GM21526 (cell line): Measurements from ENCODE around the gene MALT1.
A peak's percentile ranks its signal among the peaks of the same experiment; 100 is the strongest.
"Not testable (repeated sequence)": the region's sequence is repeated elsewhere in the genome, so short reads cannot be mapped to it uniquely, and the experiment has no call there.

Source experiments
- ATAC-seq: cut with Tn5 transposase; IDR thresholded peaks from one replicate; pipeline ENCODE4 v1.9.1; 2021; ENCODE audit warnings: moderate library complexity; ENCODE audit not compliant: unreplicated experiment, low FRiP score

Gene MALT1, protein sequence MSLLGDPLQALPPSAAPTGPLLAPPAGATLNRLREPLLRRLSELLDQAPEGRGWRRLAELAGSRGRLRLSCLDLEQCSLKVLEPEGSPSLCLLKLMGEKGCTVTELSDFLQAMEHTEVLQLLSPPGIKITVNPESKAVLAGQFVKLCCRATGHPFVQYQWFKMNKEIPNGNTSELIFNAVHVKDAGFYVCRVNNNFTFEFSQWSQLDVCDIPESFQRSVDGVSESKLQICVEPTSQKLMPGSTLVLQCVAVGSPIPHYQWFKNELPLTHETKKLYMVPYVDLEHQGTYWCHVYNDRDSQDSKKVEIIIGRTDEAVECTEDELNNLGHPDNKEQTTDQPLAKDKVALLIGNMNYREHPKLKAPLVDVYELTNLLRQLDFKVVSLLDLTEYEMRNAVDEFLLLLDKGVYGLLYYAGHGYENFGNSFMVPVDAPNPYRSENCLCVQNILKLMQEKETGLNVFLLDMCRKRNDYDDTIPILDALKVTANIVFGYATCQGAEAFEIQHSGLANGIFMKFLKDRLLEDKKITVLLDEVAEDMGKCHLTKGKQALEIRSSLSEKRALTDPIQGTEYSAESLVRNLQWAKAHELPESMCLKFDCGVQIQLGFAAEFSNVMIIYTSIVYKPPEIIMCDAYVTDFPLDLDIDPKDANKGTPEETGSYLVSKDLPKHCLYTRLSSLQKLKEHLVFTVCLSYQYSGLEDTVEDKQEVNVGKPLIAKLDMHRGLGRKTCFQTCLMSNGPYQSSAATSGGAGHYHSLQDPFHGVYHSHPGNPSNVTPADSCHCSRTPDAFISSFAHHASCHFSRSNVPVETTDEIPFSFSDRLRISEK

DNA sequence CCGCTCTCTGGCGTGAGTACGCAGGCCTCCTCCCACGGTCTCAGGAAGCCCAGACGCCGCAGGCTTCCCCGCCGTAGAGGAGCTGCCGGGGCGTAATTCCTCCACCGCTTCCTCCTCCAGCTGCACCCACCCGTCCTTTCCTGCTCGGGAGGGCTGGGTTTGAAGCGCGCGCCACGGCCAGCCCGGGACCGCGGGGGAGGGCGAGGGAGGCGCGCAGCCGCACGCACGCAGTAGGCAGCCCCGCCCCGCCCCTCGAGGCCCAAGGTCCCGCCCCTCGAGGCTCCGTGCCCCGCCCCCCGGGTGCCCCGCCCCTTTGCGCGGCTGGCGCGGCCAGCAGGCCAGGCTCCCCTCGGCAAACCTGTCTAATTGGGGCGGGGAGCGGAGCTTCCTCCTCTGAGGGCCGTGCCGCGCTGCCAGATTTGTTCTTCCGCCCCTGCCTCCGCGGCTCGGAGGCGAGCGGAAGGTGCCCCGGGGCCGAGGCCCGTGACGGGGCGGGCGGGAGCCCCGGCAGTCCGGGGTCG lies at the start of gene MALT1:
MALT1 (plus strand) TSS at position 355 of the 521 bp plus-strand sequence. CDS start 179 bp downstream, outside the sequence.
- ATAC-seq = peak; percentile 78

DNA sequence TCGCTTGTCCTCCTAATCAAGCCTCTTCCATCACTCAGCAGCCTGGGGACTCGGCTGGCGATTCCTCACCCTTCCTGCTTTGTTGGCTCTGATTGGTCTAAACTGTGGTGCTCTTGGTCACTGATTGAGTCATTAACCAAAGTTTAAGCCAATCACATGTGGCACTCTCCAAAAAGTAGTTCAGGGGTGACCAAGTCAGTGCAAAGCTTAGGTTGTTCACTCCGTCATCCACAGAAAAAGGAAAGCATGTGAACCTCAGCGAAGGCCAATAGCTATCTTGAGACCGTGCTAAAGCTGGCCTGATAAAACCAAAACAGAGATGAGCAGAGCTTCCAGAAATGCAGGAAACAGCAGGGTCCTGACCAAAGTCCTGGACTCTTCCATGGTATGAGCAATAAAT lies 47.3 kb upstream of the MALT1 start:
- no peak for ATAC-seq

DNA sequence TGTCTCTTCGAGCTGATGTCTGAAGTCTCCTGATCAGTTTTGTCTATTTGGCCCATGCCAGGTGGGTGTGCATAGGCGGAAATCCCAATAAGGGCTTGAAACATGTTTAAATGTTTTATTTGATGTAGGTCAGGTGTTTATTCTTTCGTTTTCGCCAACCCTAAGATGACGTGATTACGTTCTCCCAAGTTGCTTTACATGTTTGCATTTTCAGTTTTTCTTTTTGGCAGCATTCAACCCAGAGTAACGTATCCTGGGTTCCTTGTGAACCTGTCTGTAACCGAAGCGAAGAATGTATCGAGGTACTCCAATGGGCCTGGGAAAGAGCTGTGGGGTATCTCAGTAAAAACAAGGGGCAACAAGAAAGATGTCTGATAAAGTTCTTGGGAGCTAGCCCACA lies 45.4 kb upstream of the MALT1 start:
- no peak for ATAC-seq

DNA sequence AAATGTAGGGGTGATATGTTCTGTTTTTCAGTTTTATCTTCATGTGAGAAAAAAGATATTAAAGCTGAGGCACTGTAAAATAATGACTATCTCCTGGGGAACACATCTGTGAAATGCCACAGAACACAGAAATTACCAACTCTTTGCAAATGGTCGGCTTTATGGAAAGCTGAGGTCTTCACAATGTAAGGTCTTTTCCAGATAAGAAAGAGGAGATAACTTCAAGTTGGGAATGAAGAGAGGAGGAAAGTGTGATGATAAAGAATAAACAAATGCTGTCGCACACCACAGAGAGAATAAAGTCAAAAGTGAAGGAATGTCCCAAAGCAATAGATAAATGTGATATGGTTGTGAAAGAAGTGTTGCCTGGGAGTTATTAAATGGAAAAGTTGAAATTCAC lies 41.2 kb upstream of the MALT1 start:
- ATAC-seq = no peak

DNA sequence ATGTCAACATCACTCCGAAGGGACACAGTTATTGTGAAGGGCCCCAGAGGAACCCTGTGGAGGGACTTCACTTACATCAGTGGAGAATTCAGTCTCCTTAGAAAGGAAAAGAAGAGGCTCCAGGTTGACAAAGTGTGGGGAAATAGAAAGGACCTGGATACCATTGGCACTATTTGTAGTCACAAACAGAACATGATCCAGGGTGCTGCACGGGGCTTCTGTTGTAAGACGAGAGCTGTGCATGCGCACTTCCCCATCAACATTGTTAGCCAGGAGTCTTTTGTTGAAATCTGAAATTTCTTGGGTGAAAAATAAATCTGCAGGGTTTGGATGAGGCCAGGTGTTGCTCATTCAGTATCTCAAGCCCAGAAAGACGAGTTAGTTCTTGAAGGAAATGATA lies 40.0 kb upstream of the MALT1 start:
- no peak for ATAC-seq

DNA sequence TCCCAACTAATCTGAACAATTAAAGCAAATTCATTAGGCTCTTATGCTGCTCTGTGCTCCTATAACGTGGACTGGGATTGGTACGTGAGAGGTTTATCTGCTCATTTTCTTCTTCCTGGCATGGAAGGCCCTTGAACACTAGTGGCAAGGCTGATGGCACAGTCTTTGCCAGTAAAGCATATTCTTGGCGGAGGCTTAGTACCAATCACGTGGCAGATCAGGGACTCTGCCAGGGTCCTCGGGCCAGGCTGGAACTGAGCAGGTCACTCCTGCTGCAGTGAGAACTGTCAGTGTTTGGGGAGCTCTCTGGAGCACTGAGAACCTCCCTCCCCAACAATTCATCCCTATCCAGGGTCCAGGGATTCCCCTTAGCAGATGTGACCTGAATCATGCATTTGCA lies 38.7 kb upstream of the MALT1 start:
- no peak for ATAC-seq

DNA sequence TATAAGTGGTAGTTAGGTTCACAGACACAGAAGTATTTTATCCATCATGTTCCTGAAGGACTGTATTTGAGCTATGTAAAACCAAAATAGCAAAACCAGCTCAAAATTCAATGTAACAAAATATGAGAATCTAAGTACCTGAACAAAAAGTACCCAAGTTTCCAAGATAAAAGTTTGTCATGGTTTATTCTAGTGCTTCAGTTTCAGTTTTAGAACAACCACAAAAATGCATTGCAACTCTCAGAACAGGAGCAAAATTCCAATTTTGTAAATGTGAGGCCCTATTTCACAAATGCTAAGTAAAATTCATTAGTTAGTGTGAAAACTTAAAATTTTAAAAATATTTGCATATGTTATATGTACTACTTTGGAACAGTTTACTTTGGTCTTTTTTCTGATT lies 37.4 kb upstream of the MALT1 start:
- ATAC-seq = no peak

DNA sequence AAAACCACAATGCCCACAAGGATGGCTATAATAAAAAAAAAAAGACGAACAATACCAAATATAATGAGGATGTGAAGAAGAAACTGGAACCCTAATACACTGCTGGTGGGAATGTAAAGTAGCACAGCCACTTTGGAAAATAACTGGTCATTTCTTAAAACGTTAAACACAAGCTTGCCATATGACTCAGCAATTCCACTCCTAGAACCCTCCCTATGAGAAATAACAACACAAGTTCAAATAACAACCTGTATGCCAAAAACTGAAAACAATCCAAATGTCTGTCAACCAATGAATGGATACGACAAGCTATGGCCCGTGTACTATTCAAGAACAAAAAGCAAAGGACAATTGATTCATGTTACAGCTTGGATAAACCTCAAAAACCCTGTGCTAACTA lies 35.4 kb upstream of the MALT1 start:
- no peak for ATAC-seq

DNA sequence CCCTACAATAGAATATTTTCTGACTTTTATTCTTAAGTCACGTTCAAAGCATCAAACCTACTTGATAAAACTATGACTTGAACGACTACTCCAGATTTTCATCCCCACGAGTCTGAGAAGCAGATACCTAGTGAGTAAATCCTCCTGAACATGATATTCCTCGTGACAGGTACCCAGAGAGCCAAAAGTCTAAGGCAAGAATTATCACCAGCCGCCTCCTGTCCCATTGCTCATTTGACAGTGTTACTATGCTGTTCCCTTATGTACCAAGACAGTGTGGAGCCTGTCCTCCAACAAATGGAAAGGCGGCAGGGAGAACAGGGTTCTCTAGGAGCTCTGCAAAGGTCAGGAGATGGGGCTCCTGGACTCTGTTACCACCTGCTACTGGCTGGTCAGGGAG lies 34.1 kb upstream of the MALT1 start:
- no peak for ATAC-seq

DNA sequence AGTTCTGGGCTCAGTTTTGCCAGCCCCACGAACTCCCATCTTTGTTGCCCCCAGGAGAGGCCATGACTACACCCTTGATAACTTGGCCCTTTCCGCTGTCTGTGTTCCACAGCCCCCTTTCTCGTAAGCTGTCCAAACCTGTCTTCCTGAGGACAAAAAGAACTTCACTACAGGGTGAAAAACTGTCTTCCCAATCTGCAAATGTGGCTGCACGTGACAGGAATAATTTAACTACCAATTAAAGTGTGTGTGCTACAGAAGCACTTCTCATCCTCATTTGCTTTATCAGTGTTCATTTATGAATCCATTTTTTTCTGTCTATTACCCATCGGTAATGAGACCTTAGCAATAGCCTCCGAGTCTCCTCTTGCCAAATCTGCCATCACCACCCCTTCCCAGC lies 33.3 kb upstream of the MALT1 start:
- ATAC-seq = no peak

DNA sequence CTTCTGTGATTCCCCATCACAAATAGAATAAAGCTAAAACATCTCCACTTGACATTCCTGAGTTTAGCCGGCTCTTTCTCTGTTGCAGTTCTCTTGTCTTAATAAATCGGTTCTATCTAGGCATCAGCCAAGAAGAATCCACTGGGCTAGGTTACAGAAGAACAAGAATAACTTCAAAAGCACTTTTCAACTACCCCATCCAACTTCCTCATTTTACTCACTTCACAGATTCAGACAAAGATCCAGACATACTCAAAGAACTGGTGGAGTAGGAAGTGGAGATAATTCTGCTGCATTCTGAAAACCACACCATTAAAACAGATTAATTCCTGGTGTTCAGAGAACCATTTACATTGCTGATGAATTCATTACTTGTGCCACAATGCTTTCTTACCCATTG lies 32.8 kb upstream of the MALT1 start:
- ATAC-seq = no peak

DNA sequence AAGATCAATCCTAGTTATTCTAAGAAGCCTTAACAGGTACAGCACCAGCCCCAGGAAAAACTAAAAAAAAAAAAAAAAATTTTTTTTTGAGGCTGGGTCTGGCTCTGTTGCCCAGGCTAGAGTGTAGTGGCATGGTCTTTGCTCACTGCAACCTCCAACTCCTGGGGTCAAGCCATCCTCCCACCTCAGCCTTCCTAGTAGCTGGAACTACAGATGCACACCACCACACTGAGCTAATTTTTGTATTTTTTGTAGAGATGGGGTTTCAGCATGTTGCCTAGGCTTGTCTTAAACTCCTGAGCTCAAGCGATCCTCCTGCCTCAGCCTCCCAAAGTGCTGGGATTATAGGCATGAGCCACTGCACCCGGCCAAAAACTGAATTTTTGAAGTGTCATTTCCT lies 32.0 kb upstream of the MALT1 start:
- no peak for ATAC-seq

DNA sequence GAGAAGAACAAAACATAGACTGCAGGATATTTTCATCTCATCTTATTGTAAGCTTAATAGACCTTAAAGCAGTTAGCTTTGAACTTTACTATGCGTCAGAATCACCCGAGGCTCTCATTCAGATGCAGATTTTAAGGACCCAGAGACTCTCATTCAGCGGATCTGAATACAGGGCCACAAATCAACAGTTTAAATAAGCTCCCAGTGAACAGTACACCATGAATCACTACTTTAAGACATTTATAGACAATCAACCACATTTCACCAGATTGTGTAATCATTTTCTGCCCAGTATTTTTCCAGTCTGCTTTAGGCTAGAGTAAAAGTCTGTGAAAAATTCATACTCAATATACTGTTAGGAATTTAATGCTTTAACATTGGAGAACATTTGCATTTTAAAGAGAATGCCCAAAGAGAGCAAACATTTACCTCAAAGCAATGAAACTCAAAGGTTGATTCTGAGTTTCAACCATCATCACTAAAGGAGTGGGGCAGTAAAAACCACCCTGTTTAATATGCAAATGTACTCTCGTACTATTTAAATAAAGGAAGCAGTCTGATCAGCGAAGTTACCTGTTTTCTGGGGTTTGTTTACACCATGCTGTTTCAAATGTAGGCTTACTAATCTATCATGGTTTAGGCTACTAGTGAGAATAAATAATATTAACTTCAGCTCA lies 31.4 kb upstream of the MALT1 start:
- ATAC-seq = no peak

DNA sequence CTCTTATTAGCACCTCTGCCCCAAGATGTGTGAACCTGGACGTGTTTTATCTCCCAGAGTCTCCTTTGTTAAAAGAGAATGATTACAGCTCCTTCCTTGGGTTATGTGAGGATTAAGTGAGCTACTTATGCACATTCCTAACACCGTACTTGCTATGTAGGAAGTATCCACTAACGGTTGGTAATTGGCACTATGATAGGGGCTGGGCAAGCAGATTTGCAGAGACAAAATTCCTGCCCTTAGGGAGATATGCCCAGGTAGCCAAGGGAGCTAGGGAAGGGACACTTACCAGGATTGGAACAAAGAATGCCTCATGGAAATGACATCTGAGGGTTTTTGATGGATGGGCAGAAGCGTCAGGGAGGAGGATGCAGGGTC lies 30.8 kb upstream of the MALT1 start:
- no peak for ATAC-seq

DNA sequence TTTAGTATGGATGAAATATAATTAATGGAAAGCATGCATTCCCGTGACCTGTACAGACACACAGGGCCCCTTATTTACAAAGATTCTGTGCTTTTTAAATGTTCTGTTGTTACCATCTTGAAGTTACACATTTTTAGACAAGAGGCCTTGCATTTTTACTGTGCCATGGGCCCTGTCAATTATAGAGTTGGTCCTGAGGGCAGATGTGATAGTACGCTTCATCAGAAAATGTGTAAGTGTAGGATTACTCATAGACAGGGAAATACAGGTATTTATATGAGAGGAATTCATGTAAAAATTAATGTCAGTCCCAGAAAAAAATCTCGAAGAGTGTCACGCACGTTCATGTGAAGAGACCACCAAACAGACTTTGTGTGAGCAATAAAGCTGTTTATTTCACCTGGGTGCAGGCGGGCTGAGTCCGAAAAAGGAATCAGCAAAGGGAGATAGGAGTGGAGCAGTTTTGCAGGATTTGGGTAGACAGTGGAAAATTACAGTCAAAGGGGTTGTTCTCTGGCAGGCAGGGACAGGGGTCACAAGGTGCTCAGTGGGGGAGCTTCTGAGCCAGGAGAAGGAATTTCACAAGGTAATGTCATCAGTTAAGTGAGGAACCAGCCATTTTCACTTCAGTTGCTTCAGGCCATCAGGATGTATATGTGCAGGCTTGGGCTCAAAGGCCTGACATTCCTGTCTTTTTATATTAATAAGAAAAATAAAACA lies 30.2 kb upstream of the MALT1 start:
- ATAC-seq = no peak

DNA sequence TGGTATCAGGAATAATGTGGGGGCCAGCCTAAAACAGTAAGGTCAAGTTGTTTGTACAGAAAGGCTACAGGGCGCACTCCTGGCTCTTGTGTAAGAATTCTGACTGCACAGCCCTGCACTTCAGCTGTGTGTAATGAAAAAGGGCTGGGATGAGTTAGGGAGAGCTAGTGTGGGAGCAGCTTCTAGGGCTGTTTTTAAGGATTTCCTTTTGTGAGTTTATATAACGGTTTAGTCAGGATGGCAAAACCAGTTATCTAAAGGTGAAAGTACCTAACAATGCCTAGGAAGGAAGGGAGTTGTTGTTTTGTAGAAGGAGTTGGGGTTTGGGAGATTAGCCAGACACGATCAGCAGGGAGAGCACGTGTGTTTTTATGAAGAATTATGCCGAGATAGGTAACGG lies 27.7 kb upstream of the MALT1 start:
- not testable (repeated sequence) for ATAC-seq

DNA sequence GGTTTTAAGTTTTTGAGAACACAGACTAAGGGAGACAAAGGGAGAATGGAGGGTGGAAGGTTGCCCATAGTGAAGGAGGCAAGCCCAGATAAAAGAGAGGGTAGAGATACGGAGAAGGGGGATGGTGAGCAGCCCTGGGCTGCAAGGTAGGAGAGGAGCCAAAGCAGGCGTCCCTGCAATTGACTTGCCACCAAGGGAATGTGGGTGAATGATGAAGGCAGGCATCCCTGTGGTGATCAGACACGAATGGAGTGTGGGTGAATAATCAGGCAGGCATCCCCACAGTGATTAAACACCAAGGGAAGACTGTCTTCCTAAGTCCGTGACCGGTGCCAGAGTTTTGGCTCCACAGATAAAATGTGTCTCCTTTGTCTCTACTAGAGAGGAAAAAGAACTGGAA lies 25.9 kb upstream of the MALT1 start:
- no peak for ATAC-seq

DNA sequence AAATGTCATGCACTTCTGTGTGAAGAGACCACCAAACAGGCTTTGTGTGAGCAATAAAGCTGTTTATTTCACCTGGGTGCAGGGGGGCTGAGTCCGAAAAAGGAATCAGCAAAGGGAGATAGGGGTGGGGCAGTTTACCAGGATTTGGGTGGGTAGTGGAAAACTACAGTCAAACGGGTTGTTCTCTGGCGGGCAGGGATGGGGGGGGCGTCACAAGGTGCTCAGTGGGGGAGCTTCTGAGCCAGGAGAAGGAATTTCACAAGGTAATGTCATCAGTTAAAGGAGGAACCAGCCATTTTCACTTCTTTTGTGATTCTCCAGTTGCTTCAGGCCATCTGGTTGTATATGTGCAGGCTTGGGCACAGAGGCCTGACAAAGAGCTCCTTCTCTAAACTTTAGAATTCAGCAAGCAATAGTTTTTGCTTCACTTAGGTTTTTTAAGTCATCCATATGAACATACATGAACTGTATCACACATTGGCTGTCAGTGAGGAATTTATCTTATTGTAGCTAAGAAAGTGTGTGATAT lies 24.9 kb upstream of the MALT1 start:
- no peak for ATAC-seq

DNA sequence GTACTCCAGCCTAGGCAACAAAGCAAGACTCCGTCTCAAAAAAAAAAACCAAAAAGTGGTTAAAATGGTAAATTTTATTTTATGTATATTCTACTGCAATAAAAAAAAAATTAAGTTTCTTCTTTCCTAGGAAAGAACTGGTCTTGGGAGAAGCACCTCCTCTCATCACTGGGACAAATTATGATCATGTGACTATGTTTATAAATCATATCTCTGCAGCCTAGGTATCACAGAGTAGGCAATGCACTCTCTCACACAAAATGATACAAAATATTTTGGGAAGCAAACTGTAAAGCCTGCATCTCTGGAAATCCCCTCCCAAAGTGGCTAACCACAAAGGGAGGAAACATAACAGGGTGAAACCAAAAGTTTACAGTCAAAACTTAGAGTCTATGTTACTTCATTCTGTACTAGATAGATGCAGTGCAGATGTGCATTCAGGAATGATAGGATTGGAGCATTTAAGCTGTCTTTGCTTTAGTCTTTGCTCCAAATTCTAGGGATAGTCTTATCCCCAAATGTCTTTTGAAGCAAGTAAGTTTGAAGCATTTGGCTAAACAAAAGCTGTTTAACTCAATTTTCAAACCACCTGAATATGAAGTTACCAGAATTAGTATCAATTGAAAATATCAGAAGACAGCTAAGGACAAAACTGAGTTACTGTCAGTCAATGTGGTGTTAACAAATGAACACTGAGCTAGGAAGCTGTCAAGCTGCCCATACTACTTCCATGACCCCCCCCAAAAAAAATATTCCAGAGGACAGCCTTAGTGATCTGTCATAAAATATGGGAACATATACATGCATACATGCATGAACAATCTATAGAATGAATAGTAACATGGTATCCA lies 21.1 kb upstream of the MALT1 start:
- no peak for ATAC-seq
